Trophoblast cell (in vitro differentiated cells and primary cell): ENCODE results near the gene GBP2.
"Not testable (repeated sequence)": the region's sequence is repeated elsewhere in the genome, so short reads cannot be mapped to it uniquely, and the experiment has no call there.

Experiments
- DNase-seq, 2 donors: peaks; one replicate each; pipeline ENCODE4 v3.0.0-alpha.2; 2016
- H2AFZ ChIP-seq: 2 replicates; pipeline ENCODE4 v1.6.1; 2013; ENCODE audit warnings: low read length, moderate library complexity, mild to moderate bottlenecking; ENCODE audit not compliant: insufficient read depth, poor library complexity
- H2AK5ac ChIP-seq: 2 replicates; pipeline ENCODE4 v1.6.1; 2013; ENCODE audit warnings: mild to moderate bottlenecking, low read length
- H2BK120ac ChIP-seq: 2 replicates; pipeline ENCODE4 v1.6.1; 2013; ENCODE audit warnings: low read length, mild to moderate bottlenecking, moderate library complexity; ENCODE audit not compliant: insufficient read depth, poor library complexity
- H2BK12ac ChIP-seq: 2 replicates; pipeline ENCODE4 v1.6.1; 2013; ENCODE audit warnings: mild to moderate bottlenecking, low read length, moderate library complexity
- H2BK5ac ChIP-seq: 2 replicates; pipeline ENCODE4 v1.6.1; 2013; ENCODE audit warnings: low read length, low read depth, moderate library complexity, mild to moderate bottlenecking; ENCODE audit not compliant: poor library complexity
- H3K14ac ChIP-seq: 2 replicates; pipeline ENCODE4 v1.6.1; 2013; ENCODE audit warnings: mild to moderate bottlenecking, low read length
- H3K18ac ChIP-seq: 2 replicates; pipeline ENCODE4 v1.6.1; 2013; ENCODE audit warnings: mild to moderate bottlenecking, low read length
- H3K23ac ChIP-seq: 2 replicates; pipeline ENCODE4 v1.6.1; 2013; ENCODE audit warnings: low read length
- H3K27ac ChIP-seq: 2 replicates; pipeline ENCODE4 v1.5.1; 2013; ENCODE audit warnings: low read depth, mild to moderate bottlenecking, inconsistent platforms, low read length, moderate library complexity
- H3K27me3 ChIP-seq: 2 replicates; pipeline ENCODE4 v1.6.1; 2013; ENCODE audit warnings: inconsistent platforms, mild to moderate bottlenecking, low read length, moderate library complexity; ENCODE audit not compliant: insufficient read depth
- H3K36me3 ChIP-seq, 2 experiments: 1 replicate in 1 of 2; 2 replicates in 1 of 2; pipeline ENCODE4 v1.6.1; 2013; ENCODE audit warnings: low read length in 2 of 2, mild to moderate bottlenecking in 2 of 2, moderate library complexity in 1 of 2; ENCODE audit not compliant: insufficient read depth in 2 of 2, control insufficient read depth in 1 of 2
- H3K4ac ChIP-seq: 2 replicates; pipeline ENCODE4 v1.6.1; 2013; ENCODE audit warnings: low read depth, mild to moderate bottlenecking, low read length, moderate library complexity
- H3K4me1 ChIP-seq, 2 experiments: 1 replicate in 1 of 2; 2 replicates in 1 of 2; pipeline ENCODE4 v1.6.1; 2013; ENCODE audit warnings: low read length in 2 of 2, mild to moderate bottlenecking in 2 of 2, moderate library complexity in 1 of 2; ENCODE audit not compliant: insufficient read depth in 2 of 2, control insufficient read depth in 1 of 2
- H3K4me2 ChIP-seq: 2 replicates; pipeline ENCODE4 v1.6.1; 2013; ENCODE audit warnings: inconsistent platforms, mild to moderate bottlenecking, low read length, moderate library complexity
- H3K4me3 ChIP-seq: 2 replicates; pipeline ENCODE4 v1.5.1; 2013; ENCODE audit warnings: mild to moderate bottlenecking, low read depth, low read length, inconsistent platforms
- H3K79me1 ChIP-seq: one replicate; pipeline ENCODE4 v1.6.1; 2013; ENCODE audit warnings: low read length
- H3K79me2 ChIP-seq: 2 replicates; pipeline ENCODE4 v1.6.1; 2013; ENCODE audit warnings: low read length, mild to moderate bottlenecking; ENCODE audit not compliant: control insufficient read depth, insufficient read depth, poor library complexity
- H3K9ac ChIP-seq: 2 replicates; pipeline ENCODE4 v1.6.1; 2013; ENCODE audit warnings: mild to moderate bottlenecking, low read length
- H3K9me3 ChIP-seq: 2 replicates; pipeline ENCODE4 v1.6.1; 2013; ENCODE audit warnings: low read depth, mild to moderate bottlenecking, control low read depth, inconsistent platforms, low read length; ENCODE audit not compliant: insufficient read depth
- H4K12ac ChIP-seq: 2 replicates; pipeline ENCODE4 v1.6.1; 2013; ENCODE audit warnings: low read depth, mild to moderate bottlenecking, low read length, moderate library complexity
- H4K8ac ChIP-seq: 2 replicates; pipeline ENCODE4 v1.6.1; 2013; ENCODE audit warnings: low read depth, mild to moderate bottlenecking, low read length, moderate library complexity
- H4K91ac ChIP-seq: one replicate; pipeline ENCODE4 v1.6.1; 2013; ENCODE audit warnings: low read depth, mild to moderate bottlenecking, low read length, moderate library complexity
- WGBS: extraction: QIAGEN DNeasy Blood & Tissue Kit; methylation state at CpG from one replicate; pipeline ENCODE4 v1.1.7; 2013; ENCODE audit warnings: missing lambda C conversion rate; ENCODE audit not compliant: insufficient read length, insufficient coverage; ENCODE audit errors: extremely low coverage; 5-methylcytosine and 5-hydroxymethylcytosine counted together

The GBP2 gene

DNA sequence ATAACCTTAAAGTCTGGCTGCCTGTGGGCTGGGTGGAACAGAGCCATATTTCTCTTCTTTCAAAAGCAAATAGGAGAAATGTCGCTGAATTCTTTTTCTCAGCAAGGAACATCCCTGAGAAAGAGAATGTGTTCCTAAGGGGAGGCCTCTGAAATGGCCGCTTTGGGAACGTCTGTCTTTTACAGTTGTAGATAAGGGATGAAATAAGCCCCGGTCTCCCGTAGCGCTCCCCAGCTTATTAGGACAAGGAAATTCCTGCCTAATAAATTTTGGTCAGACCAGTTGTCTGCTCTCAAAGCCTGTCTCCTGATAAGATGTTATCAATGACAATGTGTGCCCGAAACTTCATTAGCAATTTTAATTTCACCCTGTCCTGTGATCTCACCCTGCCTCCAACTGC lies 45.8 kb downstream of the GBP2 start:
- not testable (repeated sequence) for H3K9me3 ChIP-seq, H3K27ac ChIP-seq, H3K27me3 ChIP-seq, H3K18ac ChIP-seq, H3K79me1 ChIP-seq, H4K8ac ChIP-seq, H2AK5ac ChIP-seq, H4K91ac ChIP-seq, H3K4me1 ChIP-seq, H3K9ac ChIP-seq, H2BK12ac ChIP-seq, H3K14ac ChIP-seq, H3K4me3 ChIP-seq, H3K36me3 ChIP-seq, H2AFZ ChIP-seq, H3K79me2 ChIP-seq, H2BK5ac ChIP-seq, H3K4ac ChIP-seq, H3K23ac ChIP-seq, H3K4me2 ChIP-seq, H4K12ac ChIP-seq, H2BK120ac ChIP-seq, DNase-seq
- WGBS, result no CpG with 5 or more reads among the region's 7 CpGs

DNA sequence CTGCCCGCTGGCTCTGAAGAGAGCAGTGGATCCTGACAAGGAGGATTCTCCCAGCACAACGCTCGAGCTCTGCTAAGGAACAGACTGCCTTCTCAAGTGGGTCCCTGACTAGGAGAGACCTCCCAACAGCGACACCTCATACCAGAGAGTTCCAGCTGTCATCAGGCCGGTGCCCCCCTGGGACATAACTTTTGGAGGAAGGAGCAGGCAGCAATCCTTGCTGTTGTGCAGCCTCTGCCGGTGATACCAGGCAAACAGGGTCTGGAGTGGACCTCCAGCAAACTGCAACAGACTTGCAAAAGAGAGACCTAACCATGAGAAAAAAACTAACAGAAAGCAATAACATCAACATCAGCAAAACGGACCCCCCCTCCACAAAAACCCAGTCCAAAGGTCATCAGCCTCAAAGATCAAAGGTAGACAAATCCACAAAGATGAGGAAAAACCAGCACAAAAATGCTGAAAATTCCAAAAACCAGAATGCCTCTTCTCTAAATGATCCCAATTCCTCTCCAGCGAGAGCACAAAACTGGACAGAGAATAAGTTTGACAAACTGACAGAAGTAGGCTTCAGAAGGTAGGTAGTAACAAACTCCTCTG lies 53.3 kb downstream of the GBP2 start:
- not testable (repeated sequence) for H2BK12ac ChIP-seq, H3K79me2 ChIP-seq, H3K27ac ChIP-seq, H3K9ac ChIP-seq, H3K23ac ChIP-seq, H2BK120ac ChIP-seq, H4K12ac ChIP-seq, H3K9me3 ChIP-seq, H3K36me3 ChIP-seq, H3K4me3 ChIP-seq, H4K8ac ChIP-seq, H3K4me2 ChIP-seq, H3K4me1 ChIP-seq, H4K91ac ChIP-seq, H3K18ac ChIP-seq, H3K14ac ChIP-seq, H3K4ac ChIP-seq, H2AK5ac ChIP-seq, H3K79me1 ChIP-seq, H2BK5ac ChIP-seq, H2AFZ ChIP-seq, DNase-seq, H3K27me3 ChIP-seq
- no CpG with 5 or more reads among the region's 8 CpGs for WGBS

DNA sequence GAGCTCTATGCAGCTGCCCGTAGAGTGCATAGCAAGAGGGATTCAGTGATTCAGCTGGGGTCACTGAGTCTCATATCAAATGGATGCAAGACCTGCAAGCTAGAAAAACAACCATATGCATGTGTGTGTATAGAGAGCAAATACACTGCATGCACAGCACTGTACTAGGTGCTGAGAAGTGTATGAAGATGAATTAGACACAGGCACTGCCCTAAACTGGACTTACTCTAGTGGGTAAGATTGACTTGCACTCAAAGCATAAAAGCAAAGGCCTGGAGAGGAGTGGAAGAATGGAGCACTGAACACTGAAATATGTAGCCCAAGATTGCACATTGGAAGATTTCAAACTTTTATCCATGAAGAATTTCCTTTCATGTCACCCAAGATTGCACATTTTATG lies 55.4 kb downstream of the GBP2 start:
- Histone ChIP-seq H3K9ac (no peak overlapping the region), H2BK120ac (no peak overlapping the region), H3K4me3 (no peak overlapping the region), H2BK5ac (no peak overlapping the region), H4K8ac (no peak overlapping the region), H4K91ac (no peak overlapping the region), H2BK12ac (no peak overlapping the region), H3K18ac (no peak overlapping the region), H3K23ac (no peak overlapping the region), H3K14ac (no peak overlapping the region), H3K79me1 (no peaks in the 10 kb centered on the region), H3K4me1 (peaks cover 0 to 2% of the 10 kb centered on the region in 2 experiments), H3K36me3 (no peaks in the 10 kb centered on the region), H3K9me3 (no peaks in the 10 kb centered on the region), H4K12ac (no peak overlapping the region), H3K27me3 (no peaks in the 10 kb centered on the region), H2AFZ (no peak overlapping the region), H3K4me2 (no peak overlapping the region), H2AK5ac (no peak overlapping the region), H3K27ac (no peak overlapping the region), H3K4ac (no peak overlapping the region), H3K79me2 (no peaks in the 10 kb centered on the region)
- no CpG with 5 or more reads among the region's 1 CpG for WGBS
- DNase-seq, result no peak

DNA sequence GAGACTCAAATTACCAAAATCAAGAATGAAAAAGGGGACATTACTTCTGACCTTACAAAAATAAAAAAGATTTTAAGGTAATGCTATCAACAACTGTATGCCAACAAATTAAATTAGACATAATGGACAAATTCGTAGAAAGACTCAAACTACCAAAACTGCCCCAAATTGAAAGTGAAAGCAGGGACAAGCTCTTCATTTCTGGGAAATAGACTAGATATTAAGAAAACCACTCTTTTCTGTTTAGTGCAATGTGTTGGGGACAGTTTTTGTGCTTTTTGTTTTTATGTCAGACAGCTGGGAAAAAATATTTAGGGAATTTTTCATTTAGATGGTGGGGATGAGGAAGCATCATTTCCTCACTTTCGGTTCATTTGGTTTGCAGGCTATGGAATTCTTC lies 56.0 kb downstream of the GBP2 start:
- Histone ChIP-seq H3K79me1 (no peaks in the 10 kb centered on the region), H3K79me2 (no peaks in the 10 kb centered on the region), H3K4me2 (no peak overlapping the region), H2BK5ac (no peak overlapping the region), H3K4me3 (no peak overlapping the region), H3K18ac (no peak overlapping the region), H3K9ac (no peak overlapping the region), H3K9me3 (no peaks in the 10 kb centered on the region), H3K23ac (no peak overlapping the region), H2BK120ac (no peak overlapping the region), H2AFZ (no peak overlapping the region), H3K4ac (no peak overlapping the region), H4K8ac (no peak overlapping the region), H3K14ac (no peak overlapping the region), H3K27me3 (no peaks in the 10 kb centered on the region), H2AK5ac (no peak overlapping the region), H4K91ac (no peak overlapping the region), H3K4me1 (peaks cover 0 to 2% of the 10 kb centered on the region in 2 experiments), H3K36me3 (no peaks in the 10 kb centered on the region), H2BK12ac (no peak overlapping the region), H3K27ac (no peak overlapping the region), H4K12ac (no peak overlapping the region)
- WGBS, result no CpG with 5 or more reads among the region's 2 CpGs
- no peak for DNase-seq
